SK-N-SH (cell line): Measurements from ENCODE around the gene OSBPL10. TPM values are rescaled to one million over a fixed set of nuclear protein-coding genes. Genes with fewer than 3 reads are reported as not detected.

Experiments used
- CTCF ChIA-PET: fragments of 300-600, 350-600 bp; formaldehyde crosslinking; extraction: SDS; loops from one replicate; lab custom pipeline; 2021; lab: Yijun Ruan, JAX
- POLR2A ChIA-PET: fragments of 350-600 bp; sonication (Branson Sonifier 250); formaldehyde crosslinking; extraction: SDS; loops from one replicate; lab custom pipeline; 2020; ENCODE audit warnings: antibody characterized with exemption, inconsistent platforms; lab: Yijun Ruan, JAX
- DNase-seq: peaks from one replicate; pipeline ENCODE4 v3.0.0; 2012
- H2AFZ ChIP-seq: fragments of 200-600 bp; sonication (generic); 2 replicates; pipeline ENCODE4 v1.8.1; 2016; ENCODE audit warnings: antibody characterized with exemption, mild to moderate bottlenecking, low read depth
- H3F3A ChIP-seq: fragments of 200-600 bp; sonication (generic); replicated peaks from 2 replicates; pipeline ENCODE3; 2016; ENCODE audit warnings: antibody characterized with exemption, mild to moderate bottlenecking; ENCODE audit not compliant: insufficient read depth
- H3K27ac ChIP-seq, 2 experiments: fragments of 200-500 bp in 1 of 2; fragments of 200-600 bp in 1 of 2; sonication (Bioruptor generic) in 1 of 2; sonication (generic), shearing (Covaris generic) in 1 of 2; 2 replicates each; pipeline versions ENCODE4 v1.5.1 to v1.6.1; 2014 to 2016; ENCODE audit warnings: low read depth in 2 of 2, inconsistent platforms in 1 of 2, low read length in 1 of 2, mild to moderate bottlenecking in 1 of 2, mixed read lengths in 1 of 2
- H3K27me3 ChIP-seq: fragments of 200-600 bp; sonication (generic), shearing (Covaris generic); 2 replicates; pipeline ENCODE4 v1.6.1; 2016; ENCODE audit warnings: mixed run types; ENCODE audit not compliant: insufficient read depth
- H3K36me3 ChIP-seq, 2 experiments: fragments of 200-500 bp in 1 of 2; fragments of 200-600 bp in 1 of 2; sonication (Bioruptor generic) in 1 of 2; sonication (generic) in 1 of 2; replicated peaks in 1 of 2; 2 replicates each; pipeline versions ENCODE3 to v1.5.1; 2014 to 2016; ENCODE audit warnings: low read length in 1 of 2, mild to moderate bottlenecking in 1 of 2; ENCODE audit not compliant: insufficient read depth in 2 of 2, control insufficient read depth in 1 of 2
- H3K4me1 ChIP-seq, 2 experiments: fragments of 200-500 bp in 1 of 2; fragments of 200-600 bp in 1 of 2; sonication (Bioruptor generic) in 1 of 2; sonication (generic), shearing (Covaris generic) in 1 of 2; 2 replicates each; pipeline versions ENCODE4 v1.5.1 to v1.6.1; 2014 to 2016; ENCODE audit warnings: low read depth in 1 of 2, low read length in 1 of 2, mixed run types in 1 of 2; ENCODE audit not compliant: insufficient read depth in 2 of 2, control insufficient read depth in 1 of 2
- H3K4me2 ChIP-seq: fragments of 200-600 bp; sonication (generic), shearing (Covaris generic); 2 replicates; pipeline ENCODE4 v1.6.1; 2017; ENCODE audit warnings: mixed run types
- H3K4me3 ChIP-seq, 2 experiments: fragments of 200-500 bp in 1 of 2; fragments of 200-600 bp in 1 of 2; sonication (Bioruptor generic) in 1 of 2; sonication (generic), shearing (Covaris generic) in 1 of 2; 2 replicates each; pipeline versions ENCODE4 v1.5.1 to v1.8.1; 2014 to 2016; ENCODE audit warnings: low read depth in 2 of 2, inconsistent platforms in 1 of 2, low read length in 1 of 2, mild to moderate bottlenecking in 1 of 2, mixed read lengths in 1 of 2, moderate library complexity in 1 of 2
- H3K79me2 ChIP-seq: fragments of 200-600 bp; sonication (generic); 2 replicates; pipeline ENCODE4 v1.8.1; 2017; ENCODE audit warnings: mild to moderate bottlenecking; ENCODE audit not compliant: insufficient read depth
- H3K9ac ChIP-seq: fragments of 200-600 bp; sonication (generic); 2 replicates; pipeline ENCODE4 v1.6.1; 2017; ENCODE audit warnings: mixed run types
- H3K9me2 ChIP-seq: fragments of 200-600 bp; sonication (generic); 2 replicates; pipeline ENCODE4 v1.6.1; 2017; ENCODE audit warnings: mixed run types
- H3K9me3 ChIP-seq: fragments of 200-600 bp; sonication (generic); 2 replicates; pipeline ENCODE4 v1.6.1; 2017; ENCODE audit warnings: mixed run types, mild to moderate bottlenecking, moderate library complexity
- H4K20me1 ChIP-seq: fragments of 200-600 bp; sonication (generic); 2 replicates; pipeline ENCODE4 v1.6.1; 2017; ENCODE audit warnings: mild to moderate bottlenecking, mixed run types; ENCODE audit not compliant: insufficient read depth
- CHD2 ChIP-seq: fragments of 150-350 bp; IDR thresholded peaks from 2 replicates; pipeline ENCODE4 v1.6.1; 2018; ENCODE audit warnings: low read length; ENCODE audit not compliant: partially characterized antibody
- CTCF ChIP-seq: fragments of 200-600 bp; sonication (generic); IDR thresholded peaks from 2 replicates; pipeline ENCODE4 v1.6.1; 2017; ENCODE audit warnings: antibody characterized with exemption, mild to moderate bottlenecking, moderate library complexity
- EP300 ChIP-seq, 2 experiments: IDR thresholded peaks; 2 replicates each; pipeline versions ENCODE4 v1.4.0 to v1.6.1; 2012; ENCODE audit warnings: borderline replicate concordance in 1 of 2, low read depth in 1 of 2, low read length in 1 of 2
- FOSL2 ChIP-seq: IDR thresholded peaks from 2 replicates; pipeline ENCODE4 v1.4.0; 2012; ENCODE audit warnings: low read depth, mild to moderate bottlenecking, moderate library complexity, borderline replicate concordance
- FOXM1 ChIP-seq: IDR thresholded peaks from 2 replicates; pipeline ENCODE4 v1.4.0; 2012; ENCODE audit warnings: low read depth, mild to moderate bottlenecking
- GABPA ChIP-seq: IDR thresholded peaks from 2 replicates; pipeline ENCODE4 v1.4.0; 2012; ENCODE audit warnings: low read depth, mild to moderate bottlenecking
- IRF3 ChIP-seq: fragments of 150-350 bp; IDR thresholded peaks from 2 replicates; pipeline ENCODE4 v1.6.1; 2016; ENCODE audit warnings: mild to moderate bottlenecking, low read depth, low read length
- JUND ChIP-seq: IDR thresholded peaks from 2 replicates; pipeline ENCODE4 v1.4.0; 2012
- NRF1 ChIP-seq: IDR thresholded peaks from 2 replicates; pipeline ENCODE4 v1.6.1; 2012; ENCODE audit warnings: low read depth, mild to moderate bottlenecking, low read length
- PBX3 ChIP-seq: IDR thresholded peaks from 2 replicates; pipeline ENCODE4; 2012
- RXRA ChIP-seq: IDR thresholded peaks from 2 replicates; pipeline ENCODE4 v1.4.0; 2012; ENCODE audit warnings: low read depth, mild to moderate bottlenecking, borderline replicate concordance
- SIN3A ChIP-seq: IDR thresholded peaks from 2 replicates; pipeline ENCODE4 v1.6.1; 2012; ENCODE audit warnings: low read depth, mild to moderate bottlenecking, low read length, moderate library complexity, borderline replicate concordance
- TAF1 ChIP-seq: IDR thresholded peaks from 2 replicates; pipeline ENCODE4 v1.6.1; 2012; ENCODE audit warnings: low read depth, mild to moderate bottlenecking, low read length, moderate library complexity, borderline replicate concordance
- TEAD4 ChIP-seq: IDR thresholded peaks from 2 replicates; pipeline ENCODE4 v1.4.0; 2012; ENCODE audit warnings: mild to moderate bottlenecking, borderline replicate concordance; ENCODE audit not compliant: insufficient read depth
- YY1 ChIP-seq: IDR thresholded peaks from 2 replicates; pipeline ENCODE4 v1.4.0; 2012; ENCODE audit warnings: low read depth, mild to moderate bottlenecking
- WGBS: methylation state at CpG from one replicate; pipeline ENCODE4 v1.1.6; 2017; ENCODE audit warnings: low lambda C conversion rate; 5-methylcytosine and 5-hydroxymethylcytosine counted together
- polyA plus RNA-seq, 3 experiments: library from polyadenylated mRNA; depleted of rRNA; stranded (reverse); fragments of >200 nt; gene quantifications; 2 replicates each; pipeline ENCODE4 v1.2.3, GENCODE V29; 2012

Gene OSBPL10
- polyA plus RNA-seq, 1 of the 3 experiments (the other 2 are of a cell fraction) = 0.12 TPM

- TF ChIP-seq CTCF = no peak
- no peak for TF ChIP-seq FOSL2
- TF ChIP-seq YY1 = no peak
- no peak for TF ChIP-seq TAF1
- TF ChIP-seq GABPA = no peak
- no peak for TF ChIP-seq FOXM1
- no peak for TF ChIP-seq TEAD4
Measured at GRCh38 chr3:31670136-31670535, 310.9 kb downstream of the OSBPL10 start (continued).

- no peak for DNase-seq
- TF ChIP-seq RXRA (no peak), CHD2 (no peak), IRF3 (no peak), TAF1 (no peak), JUND (no peak), EP300 (IDR thresholded peaks at IDR 0.05; ENCODE audit: borderline replicate concordance in 1 of 2, low read depth in 1 of 2, low read length in 1 of 2) (no peak), SIN3A (no peak), NRF1 (no peak), PBX3 (no peak)
- CTCF ChIA-PET = no interaction called here
- Histone ChIP-seq H3K9me3 (no peaks in the 10 kb centered on the region), H3K4me1 (no peaks in the 10 kb centered on the region), H2AFZ (no peak overlapping the region), H3K4me3 (no peak overlapping the region), H3K9me2 (no peaks in the 10 kb centered on the region), H3F3A (no peaks in the 10 kb centered on the region), H4K20me1 (no peaks in the 10 kb centered on the region), H3K27ac (no peak overlapping the region), H3K79me2 (no peaks in the 10 kb centered on the region), H3K9ac (no peak overlapping the region), H3K4me2 (no peak overlapping the region), H3K36me3 (no peaks in the 10 kb centered on the region), H3K27me3 (no peaks in the 10 kb centered on the region)
- WGBS = 48% methylated on average over 4 of the region's 4 CpGs
- POLR2A ChIA-PET = no interaction called here
Measured at GRCh38 chr3:31668242-31668641, 312.8 kb downstream of the OSBPL10 start.
